Amniotic stem cell (primary cell): ENCODE measurements around the gene CERK.
"Not testable (repeated sequence)": the region's sequence is repeated elsewhere in the genome, so short reads cannot be mapped to it uniquely, and the experiment has no call there.

Source experiments
- DNase-seq: peaks from one replicate; lab custom pipeline; 2025; lab: John Stamatoyannopoulos, UW

CERK gene

DNA sequence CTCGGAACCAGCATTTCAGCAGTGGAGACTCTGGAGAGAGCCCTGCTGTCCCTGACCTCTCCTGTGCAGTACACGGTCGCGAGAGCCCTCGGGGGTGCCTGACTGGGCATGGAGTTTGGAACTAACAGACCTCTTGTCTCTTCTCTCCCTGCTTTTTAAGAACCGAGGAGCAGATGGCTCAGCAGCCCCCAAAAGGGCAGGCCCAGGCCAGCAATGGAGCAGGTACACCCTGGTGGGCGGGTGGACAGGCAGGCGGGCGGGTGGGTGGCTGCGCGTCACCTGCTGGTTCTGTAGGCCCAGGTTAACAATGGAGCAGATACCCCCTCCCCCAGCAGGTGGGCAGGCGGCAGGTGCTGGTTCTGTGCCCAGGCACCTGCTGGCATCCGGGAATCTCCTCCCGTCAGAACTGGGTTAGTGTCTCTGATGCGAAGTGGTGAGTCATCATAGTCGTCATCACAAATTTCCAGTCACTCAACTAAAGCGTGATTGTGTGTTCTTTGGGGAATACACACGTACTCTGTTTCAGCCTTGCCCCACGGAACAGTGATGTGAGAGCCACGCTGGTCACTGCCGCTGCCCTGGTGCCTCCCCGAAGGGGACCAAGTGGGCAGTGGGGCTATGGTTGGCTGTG lies 76.7 kb downstream of the CERK start:
- no peak for DNase-seq

DNA sequence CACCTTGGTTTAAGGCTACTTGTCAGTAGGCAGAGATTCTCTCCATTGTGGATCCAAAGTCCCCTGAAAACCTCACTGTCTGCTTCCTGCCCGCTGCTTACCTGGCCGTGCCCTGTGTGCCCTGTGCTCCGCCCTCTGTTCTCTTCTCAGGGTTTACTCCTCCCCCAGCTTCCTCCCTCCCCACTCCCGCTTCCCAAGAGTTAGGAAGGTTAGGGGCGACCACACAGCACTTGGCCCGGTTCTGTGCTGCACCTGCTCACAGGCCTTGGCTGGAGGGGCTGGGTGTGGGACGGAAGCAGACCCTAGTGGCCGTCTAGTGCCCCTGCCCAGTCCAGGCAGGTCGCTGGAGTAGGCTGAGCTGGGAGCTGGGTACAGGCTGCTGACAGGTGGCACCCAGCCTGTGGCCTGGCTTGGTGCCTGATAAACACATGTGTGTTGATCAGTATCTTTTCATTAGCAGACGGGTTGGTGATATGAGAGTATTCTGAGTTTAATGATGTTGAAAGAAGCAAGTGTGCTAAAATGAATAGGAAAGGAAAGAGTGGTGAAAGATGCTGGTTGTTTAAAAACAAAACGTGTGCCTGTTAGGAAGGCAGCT lies 77.3 kb downstream of the CERK start:
- DNase-seq, result no peak

DNA sequence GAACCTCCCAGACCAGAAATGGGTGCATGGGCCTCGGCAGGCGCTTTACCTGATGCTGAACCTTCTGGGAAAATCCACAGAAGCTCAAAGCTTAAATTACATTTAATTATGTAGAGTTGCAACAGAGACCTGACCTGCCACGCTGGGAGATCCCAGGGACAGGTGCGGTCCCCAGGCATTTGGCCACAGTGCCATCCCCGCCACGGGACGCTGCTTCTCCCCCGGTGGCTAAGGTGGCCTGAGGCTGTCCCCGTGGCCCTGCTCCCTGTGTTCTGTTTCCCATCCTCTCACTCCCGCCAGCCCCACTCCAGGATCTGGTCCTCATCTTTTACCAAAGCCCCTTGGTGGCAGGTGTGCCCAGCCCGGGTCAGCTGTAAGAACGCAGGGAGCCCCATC lies 78.3 kb downstream of the CERK start:
- no peak for DNase-seq

DNA sequence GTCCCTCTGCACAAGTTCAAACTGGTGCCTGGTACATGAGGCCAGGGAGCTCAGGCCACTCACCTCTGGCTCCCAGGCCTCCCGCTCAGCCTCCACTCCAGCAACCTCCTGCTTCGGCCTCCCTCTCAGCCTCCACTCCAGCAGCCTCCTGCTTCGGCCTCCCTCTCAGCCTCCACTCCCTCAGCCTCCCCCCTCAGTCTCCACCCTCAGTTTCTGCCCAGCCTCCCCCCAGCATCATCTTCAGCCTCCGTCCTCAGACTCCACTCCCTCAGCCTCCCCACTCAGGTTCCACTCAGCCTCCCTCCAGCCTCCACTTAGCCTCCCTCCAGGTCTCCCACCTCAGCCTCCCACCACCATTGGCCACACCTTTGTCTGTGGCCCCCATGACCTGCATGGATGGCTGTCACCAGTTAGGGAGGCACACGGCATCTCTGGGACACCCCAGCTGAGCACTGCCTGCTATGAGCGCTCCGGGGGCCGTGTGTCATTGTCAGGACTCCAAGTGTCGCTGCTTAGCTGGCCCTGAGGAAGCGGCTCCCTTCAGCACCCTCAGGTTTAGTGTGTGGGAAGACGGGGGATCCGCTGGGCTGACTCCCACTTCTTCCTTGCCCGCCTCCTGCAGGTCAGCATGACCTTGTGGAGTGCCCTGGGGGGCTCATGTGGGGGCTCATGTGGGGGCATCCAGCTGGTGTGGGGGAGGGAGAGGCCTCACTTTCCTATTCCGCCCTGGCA lies 78.8 kb downstream of the CERK start:
- no peak for DNase-seq

DNA sequence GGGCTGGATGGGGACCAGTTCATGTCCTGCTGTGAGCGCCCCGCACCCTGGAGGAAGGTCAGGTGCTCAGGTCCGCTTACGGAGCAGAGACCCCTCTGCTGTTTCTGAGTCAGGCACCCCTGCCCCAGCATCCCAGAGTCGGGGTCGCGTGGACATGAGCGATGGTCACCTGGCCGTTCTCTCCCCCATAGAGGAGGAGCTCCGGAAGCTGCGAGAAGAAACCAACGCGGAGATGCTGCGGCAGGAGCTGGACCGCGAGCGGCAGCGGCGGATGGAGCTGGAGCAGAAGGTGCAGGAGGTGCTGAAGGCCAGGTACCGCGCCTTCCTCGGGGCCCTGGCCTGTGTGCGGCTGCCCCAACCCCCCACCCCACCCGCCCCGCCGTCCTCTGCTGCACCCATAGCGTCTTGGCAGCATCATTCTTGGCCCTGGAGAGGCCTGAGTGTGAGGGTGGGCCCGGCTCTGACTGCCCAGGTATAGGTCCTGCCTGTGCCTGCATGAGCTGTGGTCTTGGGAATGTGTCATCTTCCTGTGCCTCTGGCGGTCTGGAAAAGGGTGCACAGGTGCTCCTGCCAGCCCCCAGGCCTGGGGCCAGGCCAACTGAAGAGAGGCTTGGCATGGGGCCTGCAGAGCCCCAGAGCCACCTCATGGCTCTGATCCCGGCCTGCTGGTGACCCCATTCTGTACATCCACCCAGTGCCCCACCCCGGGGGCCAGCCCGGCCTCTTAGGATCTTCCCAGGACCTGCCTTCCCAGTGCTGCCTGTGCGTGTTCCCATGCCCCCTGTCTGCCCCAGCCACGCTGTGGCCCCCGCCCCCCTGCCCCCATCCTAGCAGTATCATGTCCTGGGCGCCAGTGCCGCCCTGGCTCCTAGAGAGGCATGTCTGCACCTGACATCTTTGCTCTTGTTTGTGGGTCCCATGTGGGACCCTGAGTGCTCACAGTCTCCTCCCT lies 79.8 kb downstream of the CERK start:
- DNase-seq, result no peak

DNA sequence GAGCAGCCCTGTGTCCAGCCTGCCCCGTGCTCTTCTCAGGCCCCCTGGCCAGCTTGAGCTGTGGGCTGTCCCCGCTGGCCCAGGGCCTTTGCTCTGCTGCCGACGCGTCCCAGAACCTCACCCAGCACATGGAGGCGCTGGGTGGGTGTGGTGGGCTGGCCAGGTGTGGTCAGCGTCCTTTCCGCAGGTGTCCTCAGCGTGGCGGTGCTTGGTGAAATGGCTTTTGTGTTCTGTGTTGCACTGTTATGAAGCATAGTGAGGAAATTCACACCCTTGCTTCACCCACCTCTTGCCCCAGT lies 80.4 kb downstream of the CERK start:
- no peak for DNase-seq

DNA sequence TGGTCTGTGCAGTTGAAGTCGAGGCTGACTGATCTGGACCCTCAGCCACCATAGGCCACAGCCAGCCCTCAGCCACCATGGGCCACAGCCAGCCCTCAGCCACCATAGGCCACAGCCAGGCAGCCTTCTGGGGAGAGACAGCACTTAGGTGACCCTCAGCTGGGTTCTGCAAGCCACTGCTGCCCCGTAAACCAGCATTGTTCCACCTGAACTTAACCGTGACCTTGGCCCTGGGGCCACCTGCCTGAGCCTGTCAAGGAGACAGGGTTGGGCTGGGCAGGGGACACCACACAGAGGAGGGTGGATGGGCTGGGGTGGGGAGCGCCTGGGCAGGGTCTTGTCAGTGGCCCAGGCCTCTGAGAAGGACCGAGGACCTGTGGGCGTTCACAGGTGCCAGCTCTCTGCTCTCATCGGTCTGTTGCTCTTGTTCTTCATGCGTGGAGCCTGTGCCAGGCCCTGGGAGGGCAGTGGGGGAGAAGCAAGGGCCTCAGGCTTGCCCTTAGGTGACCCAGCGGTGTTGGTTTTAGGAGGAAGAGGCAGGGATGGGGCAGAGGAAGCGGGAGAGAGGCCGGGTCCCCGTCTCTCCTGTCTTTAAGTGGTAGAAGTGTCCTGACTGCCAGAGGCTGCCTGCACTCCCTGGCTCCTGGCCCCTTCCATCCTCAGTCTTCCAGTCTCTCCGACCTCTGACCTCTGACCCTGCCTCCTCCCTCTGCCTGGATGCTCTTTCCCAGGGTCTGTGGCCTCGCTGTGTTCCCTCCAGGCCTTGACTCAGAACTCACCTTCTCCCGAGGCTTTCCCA lies 81.0 kb downstream of the CERK start:
- no peak for DNase-seq

DNA sequence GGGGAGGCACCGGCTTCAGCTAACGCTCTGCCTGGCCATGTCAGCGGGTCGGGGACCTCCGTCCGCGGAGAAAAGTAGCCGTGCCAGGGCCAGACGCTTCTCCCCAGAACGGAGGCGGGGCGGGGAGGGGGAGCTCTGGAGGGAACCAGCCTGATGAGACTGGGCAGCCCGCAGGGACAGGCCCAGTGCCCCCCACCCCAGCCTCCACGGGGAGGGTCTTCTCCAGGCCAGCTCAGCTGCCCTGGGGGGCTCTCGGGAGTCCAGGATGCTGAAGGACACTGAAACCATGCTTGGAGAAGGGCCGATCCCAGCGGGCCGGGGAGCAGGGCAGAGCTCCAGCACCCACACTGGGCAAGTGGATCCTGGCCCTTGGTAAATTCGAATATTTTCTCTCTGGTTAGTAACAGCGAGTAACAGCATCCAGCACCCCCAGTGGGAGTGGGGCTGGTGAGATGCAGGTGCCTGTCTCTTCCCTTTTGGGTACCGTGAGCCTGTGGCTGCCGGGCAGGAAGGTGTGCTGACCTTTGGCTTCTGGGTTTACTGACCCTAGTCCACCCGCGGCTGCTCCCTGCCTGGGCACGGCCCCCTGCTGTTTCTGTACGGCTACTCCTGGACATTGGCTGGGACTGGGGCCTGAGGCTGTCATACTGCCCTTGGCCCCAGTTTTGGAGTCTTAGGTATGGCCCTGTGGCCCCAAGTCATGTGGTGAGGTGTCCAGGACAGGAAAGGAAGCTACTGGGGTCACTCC lies 82.0 kb downstream of the CERK start:
- DNase-seq, result no peak

DNA sequence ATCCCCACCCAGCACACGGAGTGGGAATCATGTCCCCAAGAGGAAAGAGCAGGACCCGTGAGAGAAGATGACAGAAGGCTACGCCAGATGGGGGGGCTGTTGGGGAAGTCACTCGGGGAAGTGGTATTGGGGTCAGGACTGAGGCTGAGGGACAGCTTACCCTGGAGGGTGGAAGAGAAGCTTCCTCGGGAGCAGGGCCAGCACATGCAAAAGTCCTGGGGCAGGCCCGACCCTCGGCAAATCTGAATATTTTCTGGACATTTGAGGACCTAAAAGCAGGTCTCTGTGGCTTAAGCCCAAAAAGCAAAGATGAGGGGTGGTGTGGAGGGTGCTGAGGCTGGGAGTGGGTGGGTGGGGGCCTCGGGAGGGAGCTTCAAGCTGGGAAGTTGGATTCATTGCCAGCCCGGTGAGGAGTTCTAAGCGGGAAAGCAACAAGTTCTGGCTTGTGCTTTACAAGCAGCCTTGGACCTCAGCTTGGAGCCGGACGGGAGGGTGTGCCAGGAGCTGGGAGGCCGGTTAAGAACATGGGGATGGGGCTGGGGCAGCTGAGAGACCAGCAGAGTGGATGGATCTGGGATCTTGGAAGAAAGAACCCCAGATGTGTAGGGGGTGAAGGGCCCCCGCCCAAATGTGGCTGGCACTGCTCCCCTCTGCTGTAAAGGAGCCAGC lies 83.0 kb downstream of the CERK start:
- DNase-seq, result no peak

DNA sequence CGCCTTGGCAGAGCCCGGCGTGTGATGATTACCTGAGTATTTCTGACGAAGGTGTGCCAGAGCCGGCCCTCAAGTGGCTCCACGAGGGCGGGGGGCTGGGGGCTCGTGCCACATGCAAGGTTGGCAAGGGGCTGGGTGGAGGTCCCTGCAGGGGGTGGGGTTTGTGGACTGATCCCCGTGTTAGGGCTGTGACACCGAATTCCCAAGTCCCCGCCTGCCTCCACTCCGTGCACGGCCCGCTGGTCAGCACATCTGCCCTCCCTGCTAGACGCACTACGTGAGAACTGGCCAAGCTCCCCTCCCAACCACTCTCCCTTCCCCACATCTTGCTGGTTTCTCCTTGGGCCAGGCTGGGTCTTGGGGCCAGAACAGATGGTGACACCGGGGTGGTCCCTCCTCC lies 83.6 kb downstream of the CERK start:
- no peak for DNase-seq

DNA sequence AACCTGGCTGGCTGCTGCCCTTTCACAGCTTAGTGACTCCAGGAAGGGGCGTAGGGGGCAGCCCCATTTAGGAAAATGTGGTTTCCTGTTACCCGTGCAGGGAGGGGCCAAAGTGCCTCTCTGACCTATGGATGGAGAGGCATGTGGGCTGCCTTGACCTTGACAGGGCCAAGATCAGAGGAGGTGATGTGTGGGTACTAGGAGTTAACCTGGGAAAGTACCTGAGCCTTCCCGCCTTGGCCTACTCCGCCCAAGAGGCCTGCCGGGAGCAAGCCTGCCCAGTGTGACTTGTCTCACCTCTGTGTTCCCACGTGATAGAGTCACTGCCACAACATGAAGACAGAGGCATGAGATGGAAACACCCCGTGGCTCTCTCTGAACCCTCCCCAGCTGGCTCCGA lies 84.5 kb downstream of the CERK start:
- no peak for DNase-seq

DNA sequence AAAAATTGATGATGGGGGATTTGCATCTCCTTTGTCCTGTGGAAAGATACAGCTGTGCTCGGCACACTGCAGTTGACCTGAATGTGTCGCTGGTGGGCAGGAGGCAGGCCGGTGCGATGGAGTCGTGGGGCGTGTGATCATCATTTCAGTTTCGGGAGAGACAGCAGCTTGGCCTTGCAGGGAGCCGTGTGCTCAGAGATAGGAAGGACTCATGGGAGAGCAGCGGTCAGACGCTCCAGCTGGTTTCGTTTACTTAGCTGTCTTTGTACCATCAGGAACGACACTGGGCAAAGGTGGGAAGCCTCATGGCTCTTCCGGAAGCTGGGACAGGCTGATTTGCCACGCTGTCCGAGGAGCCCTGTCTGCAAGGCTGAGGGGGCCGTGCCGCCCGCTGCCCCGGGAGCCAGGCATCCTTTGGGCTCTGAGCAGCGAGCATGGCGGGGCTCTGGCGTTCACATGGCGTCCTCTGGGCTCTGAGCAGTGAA lies 85.2 kb downstream of the CERK start:
- no peak for DNase-seq

DNA sequence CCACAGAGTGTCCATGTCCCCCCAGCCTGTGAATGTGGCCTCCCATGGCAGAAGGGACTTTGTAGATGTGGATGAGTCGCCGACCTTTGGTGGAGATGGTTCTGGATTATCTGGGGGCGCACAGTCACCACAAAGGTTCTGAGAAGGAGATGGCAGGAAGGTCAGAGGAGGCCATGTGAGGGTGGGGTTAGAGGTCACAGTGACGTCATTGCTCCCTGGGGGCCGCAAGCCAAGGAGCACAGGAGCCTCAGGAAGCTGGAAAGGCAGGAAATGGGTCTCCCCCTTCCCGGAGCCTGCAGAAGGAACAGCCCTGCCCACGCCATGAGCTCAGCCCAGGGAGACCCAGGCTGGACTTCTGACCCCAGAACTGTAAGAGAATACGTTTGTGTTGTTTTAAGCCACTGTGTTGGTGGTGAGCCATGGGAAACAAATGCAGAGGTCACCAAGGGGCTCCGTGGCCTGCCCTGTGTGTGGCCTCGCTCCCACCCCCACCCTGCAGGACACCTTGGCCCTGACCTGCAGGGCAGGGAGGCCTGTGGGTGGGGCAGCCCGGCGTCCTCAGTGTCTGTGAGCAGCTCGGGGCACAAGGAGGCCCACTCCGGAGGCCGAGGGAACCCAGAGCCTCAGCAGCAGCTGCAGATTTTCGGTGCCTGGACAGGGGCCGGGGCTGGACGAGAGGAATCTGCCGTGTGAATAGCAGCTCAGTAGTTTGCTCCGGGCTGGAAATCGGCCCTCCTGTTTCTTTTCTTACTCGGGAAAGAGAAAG lies 85.8 kb downstream of the CERK start:
- DNase-seq, result no peak

DNA sequence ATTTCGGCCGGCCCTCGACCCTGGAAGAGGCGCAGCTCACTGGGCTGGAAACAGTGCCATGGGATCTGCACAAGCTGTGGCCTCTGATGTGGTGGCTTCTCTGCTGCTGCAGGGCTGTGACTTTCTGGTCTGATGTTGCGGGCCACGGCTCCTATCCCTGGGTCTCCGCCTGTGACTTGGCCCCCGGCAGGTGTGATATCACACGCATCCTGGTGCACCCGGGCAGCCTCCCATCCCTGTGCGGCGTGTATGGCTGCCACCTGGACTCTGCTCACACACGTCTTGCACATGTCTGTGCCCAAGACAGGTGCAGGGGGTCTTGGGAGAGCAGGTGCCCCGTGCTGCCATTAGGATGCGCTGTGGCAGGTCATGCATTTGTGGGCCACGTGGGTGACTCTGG lies 86.7 kb downstream of the CERK start:
- DNase-seq, result no peak

DNA sequence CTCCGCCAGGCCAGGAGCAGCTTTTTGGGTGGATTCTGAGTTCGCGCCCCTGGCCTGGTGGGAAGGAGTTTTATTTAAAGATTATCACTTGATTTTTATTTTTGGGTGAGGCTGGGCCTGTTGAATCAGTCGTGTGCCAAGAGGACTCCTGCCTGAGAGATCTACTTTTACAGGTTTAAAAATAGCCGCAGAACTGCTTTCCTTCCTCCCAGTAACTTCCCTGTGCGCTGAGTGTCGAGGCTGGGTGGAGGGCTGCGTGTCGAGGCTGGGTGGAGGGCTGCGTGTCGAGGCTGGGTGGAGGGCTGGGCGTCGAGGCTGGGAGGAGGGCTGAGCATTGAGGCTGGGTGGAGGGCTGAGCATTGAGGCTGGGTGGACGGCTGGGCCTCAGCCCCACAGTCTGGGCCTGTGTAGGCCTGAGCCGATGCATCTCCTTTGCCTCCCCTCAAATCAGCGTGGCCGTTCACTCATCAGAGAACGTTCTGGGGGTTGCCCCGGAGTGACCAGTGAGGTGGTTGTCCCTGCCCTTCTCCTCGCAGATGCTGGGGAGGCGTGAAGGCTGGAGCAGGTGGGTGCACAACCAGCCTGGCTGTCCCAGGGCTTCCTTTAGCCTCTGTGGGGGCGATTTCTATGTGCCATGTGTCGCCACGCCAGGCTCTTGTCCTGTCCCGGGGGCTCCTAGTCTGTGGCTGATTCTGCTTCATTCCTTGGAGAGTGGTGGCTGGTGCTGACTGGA lies 87.8 kb downstream of the CERK start:
- no peak for DNase-seq

DNA sequence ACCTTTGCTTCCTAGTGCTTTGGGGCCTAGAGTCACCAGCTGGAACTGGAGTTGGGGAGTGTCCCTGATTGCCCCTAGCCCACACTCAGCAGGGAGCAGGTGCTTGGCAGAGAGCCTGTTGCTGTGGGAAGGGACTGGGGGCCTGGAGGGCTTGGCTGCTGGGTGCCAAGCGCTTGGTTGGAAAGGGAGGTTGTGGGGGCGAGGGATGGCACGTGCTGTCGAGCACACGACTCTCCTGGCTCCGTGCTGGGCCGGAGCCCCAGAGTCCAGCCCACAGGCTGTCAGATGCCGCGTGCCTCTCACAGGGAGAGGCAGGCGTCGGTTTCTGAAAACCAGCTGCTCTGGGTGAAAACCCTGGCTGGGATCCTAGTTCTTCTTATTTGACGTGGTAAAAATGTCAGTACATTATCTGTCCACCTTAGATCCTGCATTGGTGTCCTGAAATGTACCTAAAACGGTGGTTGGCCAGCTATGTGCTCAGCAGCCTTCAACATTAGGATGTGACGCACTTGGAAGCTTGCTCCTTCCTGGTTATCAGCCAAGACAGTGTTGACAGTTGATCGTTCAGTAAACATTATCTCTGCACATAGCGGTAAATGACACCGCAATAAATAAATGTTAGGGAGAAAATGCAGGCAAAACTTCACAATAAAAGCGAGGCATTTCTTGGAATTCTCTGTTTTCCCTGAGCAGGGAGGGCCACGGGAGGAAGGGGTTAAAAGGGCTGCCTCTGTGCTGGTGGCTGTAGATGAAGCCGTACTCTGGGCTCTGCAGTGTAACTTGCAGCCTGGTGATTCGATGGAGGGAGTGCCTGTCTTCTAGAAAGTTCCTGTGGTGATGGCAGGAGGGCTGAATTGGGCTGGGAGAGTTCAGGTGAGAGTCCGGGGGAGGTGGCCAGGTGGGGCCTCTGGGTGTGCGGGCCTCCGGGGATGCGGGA lies 88.6 kb downstream of the CERK start:
- DNase-seq, result no peak

DNA sequence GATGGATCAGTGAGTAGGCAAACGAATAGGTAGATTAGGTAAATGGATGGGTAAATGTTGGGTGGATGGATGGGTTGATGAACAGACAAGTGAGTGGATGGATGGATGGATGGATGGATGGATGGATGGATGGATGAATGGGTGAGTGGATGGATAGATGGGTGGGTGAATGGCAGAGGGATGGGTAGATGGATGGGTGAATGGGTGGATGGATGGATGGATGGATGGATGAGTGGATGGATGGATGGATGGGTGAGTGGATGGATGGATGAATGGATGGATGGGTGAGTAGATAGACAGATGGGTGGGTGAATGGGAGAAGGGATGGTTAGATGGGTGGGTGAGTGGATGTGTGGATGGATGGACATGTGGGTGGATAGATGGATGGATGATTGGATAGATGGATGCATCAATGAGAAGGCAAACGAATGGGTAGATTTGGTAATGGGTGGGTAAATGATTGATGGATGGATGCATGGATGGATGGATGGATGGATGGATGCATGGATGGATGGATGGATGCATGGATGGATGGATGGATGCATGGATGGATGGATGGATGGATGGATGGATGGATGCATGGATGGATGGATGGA lies 89.7 kb downstream of the CERK start:
- not testable (repeated sequence) for DNase-seq
